Body of pancreas (tissue), 4 donors: ENCODE results near the gene GPR155.

Experiments used
- CTCF ChIP-seq, 7 experiments: fragments of 450-650 bp in 4 of 7; fragments of 200-600 bp in 3 of 7; sonication (generic) in 3 of 7; IDR thresholded peaks; one replicate each; pipeline ENCODE4 v1.5.1; 2016 to 2019; ENCODE audit warnings: antibody characterized with exemption in 7 of 7
- POLR2A ChIP-seq, 3 donors: fragments of 450-650 bp; IDR thresholded peaks; one replicate each; pipeline ENCODE4 v1.6.1; 2016; ENCODE audit warnings: antibody characterized with exemption in 3 of 3, mild to moderate bottlenecking in 2 of 3

GRCh38 chr2:174444761-174445160 is 42.1 kb downstream of the GPR155 start:
- TF ChIP-seq CTCF (IDR thresholded peaks at IDR 0.05) (no peak), POLR2A (IDR thresholded peaks at IDR 0.05) (no peak)
